ENCODE results near the gene ERGIC1.

Gene ERGIC1

DNA sequence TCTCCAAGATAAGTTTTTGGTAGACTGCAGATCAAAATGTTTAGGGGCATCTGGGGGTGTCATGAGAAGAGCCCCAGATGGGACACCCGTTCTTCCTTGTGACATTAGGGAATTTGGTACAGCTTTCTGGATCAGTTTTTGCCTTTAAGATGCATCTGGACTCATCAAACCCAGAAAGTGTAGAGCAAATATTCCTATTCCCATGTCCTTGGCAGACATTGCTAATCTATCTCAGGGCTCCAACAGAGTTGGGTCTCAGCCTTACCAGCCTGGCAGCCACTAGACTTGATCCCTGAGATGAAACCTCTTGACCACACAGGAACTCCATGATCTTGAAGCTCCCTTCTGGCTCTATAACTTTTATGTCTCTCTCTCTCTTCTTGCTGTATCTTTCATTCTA lies 35.6 kb downstream of the ERGIC1 start:
- TF ChIP-seq, protein P1, sequence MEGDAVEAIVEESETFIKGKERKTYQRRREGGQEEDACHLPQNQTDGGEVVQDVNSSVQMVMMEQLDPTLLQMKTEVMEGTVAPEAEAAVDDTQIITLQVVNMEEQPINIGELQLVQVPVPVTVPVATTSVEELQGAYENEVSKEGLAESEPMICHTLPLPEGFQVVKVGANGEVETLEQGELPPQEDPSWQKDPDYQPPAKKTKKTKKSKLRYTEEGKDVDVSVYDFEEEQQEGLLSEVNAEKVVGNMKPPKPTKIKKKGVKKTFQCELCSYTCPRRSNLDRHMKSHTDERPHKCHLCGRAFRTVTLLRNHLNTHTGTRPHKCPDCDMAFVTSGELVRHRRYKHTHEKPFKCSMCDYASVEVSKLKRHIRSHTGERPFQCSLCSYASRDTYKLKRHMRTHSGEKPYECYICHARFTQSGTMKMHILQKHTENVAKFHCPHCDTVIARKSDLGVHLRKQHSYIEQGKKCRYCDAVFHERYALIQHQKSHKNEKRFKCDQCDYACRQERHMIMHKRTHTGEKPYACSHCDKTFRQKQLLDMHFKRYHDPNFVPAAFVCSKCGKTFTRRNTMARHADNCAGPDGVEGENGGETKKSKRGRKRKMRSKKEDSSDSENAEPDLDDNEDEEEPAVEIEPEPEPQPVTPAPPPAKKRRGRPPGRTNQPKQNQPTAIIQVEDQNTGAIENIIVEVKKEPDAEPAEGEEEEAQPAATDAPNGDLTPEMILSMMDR (IDR thresholded peaks at IDR 0.05) = no peak

DNA sequence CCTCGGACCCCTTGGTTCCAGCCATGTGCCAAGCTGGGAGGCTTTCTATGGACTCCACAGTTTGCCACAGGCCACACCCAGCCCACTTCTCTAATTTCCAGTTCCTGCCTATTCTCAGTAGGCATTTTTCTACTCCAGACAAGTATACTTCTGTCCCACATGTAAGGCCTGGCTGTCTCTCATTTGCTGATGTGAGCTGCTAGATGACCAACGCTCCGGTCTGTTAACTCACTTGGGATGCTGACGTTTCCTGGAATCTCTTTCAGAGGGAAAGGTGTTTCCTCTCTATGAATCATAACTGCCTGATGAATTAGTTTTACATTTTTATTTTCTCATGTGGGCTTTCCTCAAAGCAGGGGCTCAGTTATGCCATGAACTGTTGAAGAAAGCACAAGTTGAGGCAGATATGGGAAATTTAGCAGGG lies 36.3 kb downstream of the ERGIC1 start:
- TF ChIP-seq, protein P1 (IDR thresholded peaks at IDR 0.05) = no peak

DNA sequence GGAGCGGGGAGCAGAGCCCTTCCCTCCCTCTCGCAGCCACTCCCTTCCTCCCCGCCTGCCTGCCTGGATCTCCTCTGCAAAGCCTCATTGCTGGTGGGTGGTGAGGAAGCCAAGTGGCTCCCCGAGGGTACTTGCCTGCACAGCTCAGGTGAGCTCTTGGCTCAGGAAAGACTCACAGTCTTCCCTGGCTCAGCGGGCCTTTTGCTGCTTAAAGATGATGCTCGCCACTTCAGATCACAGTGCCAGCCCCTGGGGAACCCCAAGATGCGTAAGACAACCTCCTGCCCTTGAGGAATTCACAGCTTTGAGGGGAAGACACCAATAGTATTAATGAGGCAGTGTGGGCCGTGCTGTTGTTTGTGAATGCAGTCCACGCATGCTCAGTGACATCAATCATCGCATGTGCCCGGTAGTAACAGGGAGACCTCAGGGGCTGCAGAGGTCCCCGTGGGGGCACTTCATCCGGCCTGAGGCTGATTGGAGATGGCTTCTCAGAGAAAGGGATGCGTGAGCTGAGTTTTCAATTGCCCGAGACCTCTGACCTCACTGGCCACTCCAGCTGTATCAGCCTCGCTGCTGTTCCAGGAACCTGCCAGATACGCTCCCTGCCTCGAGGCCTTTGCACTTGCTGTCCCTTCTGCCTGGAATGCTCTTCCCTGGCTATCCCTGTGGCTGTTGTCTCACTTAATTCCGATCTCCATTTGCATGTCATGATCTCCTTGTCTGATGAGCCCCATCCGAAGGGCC lies 36.8 kb downstream of the ERGIC1 start:
- TF ChIP-seq, protein P1 (IDR thresholded peaks at IDR 0.05) = no peak

DNA sequence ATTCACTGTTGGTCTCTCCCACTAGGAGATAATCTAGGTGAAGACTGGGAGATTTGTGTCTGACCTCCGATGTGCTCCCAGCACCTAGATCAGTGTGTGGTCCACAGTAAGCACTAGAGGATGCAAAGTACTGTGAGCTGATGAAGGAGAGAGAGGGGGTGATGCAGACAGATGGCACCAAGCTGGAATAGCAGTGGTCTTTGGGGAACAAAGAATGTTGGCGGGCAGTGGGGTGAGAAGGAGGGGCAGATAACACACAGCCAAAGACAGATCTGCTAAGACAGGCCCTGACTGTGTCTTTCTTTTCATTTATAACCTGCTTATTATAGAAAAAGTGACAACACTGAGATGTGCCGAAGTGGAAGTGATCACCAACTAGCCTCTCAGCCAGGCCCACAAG lies 37.5 kb downstream of the ERGIC1 start:
- TF ChIP-seq, protein P1 (IDR thresholded peaks at IDR 0.05) = no peak

DNA sequence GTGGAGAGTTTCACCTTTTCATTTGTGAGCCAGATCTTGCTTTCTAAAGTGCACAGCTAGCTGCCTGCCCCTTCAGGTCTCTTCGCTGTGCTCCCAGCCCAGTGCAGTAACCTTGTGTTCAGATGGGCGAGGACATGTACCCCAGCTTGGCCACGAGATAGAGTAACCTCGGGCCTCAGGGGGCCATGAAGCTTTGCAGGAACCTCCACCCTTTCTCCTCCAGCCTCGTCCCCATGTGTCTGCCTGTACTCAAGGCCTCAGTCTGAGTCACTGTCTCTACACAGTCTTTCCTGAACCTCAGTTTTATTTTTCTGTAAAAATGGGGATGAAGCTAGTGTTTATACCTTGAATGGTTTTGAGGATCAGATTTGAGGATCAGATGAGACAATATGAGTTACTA lies 37.9 kb downstream of the ERGIC1 start:
- TF ChIP-seq, protein P1 (IDR thresholded peaks at IDR 0.05) = no peak

DNA sequence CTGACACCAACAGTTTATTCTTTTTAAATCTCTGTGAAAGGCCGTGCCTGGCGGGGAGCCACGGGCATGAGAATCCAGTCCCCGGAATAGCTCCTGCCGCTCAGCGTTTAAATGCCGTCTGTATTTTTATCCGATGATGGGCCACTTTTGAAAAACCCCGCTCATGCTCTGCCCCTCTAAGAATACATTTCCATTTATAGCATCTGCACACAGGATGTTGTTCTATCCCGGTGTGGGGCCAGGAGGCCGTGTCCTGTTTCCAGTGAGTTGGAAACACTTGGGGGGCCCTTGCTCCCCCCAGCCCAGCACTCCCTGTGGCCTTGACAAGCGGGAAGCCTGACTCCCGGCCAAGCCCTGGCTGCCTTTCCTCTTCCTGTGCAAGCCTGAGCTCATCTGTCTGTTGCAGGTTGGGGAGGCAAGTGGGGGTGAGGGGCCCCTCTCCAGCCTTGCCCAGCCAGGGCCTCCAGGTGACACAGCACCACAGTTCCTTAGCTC lies 39.0 kb downstream of the ERGIC1 start:
- TF ChIP-seq, protein P1 (IDR thresholded peaks at IDR 0.05) = no peak

DNA sequence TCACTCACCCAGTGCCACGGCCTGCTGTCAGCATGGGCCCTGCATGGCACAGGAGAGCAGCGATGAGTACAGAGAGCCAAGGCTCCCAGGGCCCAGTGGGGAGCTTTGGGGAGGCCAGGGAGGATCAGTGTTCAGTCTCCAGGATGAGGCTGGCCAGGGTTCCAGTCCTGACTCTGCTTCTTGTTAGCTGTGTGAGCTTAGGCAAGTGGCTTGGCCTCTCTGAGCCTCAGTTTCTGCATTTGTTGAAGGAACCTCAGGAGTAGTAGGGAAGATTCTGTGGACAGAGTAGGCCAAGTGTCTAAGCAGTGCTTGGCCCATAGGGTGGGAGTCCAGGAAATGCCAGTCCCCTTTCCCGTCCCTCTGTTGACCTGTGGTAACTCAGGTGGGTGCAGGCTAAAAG lies 39.5 kb downstream of the ERGIC1 start:
- TF ChIP-seq, protein P1 (IDR thresholded peaks at IDR 0.05) = no peak
